Measurements from ENCODE around the gene FILIP1L. TPM values are rescaled to one million over a fixed set of nuclear protein-coding genes. Genes with fewer than 3 reads are reported as not detected.

The FILIP1L gene
- total RNA-seq, 4 donors from 2014 or later = 28.3 to 56.3 (median 43.2) TPM

DNA sequence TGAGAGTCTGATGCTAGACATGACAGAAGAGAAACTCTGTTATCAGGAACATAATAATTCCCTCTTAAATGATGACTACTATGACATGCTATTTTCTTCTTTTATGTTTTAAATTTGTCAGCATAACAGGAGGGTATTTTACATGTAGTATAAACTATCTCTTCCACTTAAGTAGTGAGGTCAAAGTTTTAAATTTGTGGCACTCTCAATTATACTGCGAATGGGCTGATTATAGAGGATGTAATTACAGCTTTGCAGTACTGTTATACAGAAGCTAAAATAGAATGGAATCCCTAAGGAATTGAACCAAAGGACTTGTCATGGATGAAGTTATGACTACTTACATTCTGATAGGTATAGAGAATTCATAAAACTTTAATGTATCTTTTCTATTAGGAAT is 262.3 kb downstream of the FILIP1L start:
- TF ChIP-seq, protein P1, sequence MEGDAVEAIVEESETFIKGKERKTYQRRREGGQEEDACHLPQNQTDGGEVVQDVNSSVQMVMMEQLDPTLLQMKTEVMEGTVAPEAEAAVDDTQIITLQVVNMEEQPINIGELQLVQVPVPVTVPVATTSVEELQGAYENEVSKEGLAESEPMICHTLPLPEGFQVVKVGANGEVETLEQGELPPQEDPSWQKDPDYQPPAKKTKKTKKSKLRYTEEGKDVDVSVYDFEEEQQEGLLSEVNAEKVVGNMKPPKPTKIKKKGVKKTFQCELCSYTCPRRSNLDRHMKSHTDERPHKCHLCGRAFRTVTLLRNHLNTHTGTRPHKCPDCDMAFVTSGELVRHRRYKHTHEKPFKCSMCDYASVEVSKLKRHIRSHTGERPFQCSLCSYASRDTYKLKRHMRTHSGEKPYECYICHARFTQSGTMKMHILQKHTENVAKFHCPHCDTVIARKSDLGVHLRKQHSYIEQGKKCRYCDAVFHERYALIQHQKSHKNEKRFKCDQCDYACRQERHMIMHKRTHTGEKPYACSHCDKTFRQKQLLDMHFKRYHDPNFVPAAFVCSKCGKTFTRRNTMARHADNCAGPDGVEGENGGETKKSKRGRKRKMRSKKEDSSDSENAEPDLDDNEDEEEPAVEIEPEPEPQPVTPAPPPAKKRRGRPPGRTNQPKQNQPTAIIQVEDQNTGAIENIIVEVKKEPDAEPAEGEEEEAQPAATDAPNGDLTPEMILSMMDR (IDR thresholded peaks at IDR 0.05; ENCODE audit: low read depth) = no peak

DNA sequence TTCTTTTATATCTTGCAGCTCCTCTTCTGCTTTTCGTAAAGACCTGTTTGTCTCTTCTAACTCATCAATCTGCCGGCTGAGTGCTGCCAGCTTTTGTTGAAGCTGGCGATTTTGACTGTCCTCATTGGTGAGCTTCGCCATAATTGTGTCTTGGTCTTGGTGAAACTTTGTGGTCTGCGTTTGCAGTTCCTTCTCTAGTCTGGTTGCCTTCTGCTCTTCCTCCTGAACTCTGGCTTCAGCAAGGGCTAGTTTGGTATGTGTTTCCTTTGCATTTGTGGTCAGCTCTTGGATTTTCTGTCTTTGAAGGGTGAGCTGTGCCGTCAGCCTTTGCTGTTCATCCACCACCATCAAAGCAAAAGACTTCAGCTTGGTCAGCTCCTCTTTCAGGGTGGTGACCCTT is 263.7 kb downstream of the FILIP1L start:
- TF ChIP-seq, protein P1 (IDR thresholded peaks at IDR 0.05; ENCODE audit: low read depth) = no peak

DNA sequence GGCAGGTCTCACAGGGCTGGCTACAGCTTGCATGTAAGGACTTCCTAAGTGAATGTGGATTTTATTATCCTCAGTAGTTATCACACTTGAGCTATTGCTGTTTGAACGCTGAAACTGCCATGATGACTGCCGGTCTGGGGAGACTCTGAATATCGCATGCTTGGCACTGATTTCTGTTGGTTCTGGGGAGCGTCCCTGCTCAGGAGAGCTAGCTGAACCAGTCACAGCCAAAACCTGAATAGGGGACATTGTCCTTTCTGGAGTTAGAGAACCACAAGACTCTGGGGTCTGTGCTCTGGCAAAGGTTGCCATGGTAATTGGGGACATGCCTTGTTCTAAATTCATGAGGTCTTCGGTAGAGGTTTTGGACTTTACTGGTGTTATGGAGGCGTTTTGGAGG is 265.9 kb downstream of the FILIP1L start:
- TF ChIP-seq, protein P1 (IDR thresholded peaks at IDR 0.05; ENCODE audit: low read depth) = no peak

DNA sequence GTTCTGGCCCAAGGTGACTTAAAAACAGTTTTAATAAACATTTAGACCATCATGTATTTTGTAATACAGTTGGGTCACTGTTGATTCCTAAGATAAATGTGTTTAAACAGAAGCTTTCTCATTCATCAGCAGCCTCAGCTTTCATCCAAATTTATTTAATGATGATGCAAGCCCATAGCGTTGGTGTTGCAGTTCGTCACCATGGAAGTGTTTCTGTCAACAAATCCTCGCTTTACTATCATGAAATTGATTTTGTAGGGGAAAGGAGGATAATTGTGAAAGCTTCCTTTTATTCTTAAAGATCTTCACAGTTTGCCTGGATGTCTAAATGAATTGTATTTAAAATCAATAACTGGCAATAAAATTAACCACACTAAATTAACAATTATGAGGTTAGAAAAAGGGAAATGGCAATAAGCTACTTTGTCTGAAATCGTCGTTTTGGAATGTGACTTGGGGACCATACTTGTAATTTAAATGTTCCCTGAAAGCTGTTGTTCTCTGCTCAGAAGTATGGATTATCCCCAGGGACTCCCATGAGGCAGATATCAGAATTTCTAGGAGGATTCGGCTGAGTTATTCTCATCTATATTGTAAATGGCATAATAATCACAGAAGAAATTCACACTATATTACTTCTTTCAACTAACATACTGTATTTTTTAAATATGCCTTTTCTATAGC is 267.7 kb downstream of the FILIP1L start:
- TF ChIP-seq, protein P1 (IDR thresholded peaks at IDR 0.05; ENCODE audit: low read depth) = no peak

DNA sequence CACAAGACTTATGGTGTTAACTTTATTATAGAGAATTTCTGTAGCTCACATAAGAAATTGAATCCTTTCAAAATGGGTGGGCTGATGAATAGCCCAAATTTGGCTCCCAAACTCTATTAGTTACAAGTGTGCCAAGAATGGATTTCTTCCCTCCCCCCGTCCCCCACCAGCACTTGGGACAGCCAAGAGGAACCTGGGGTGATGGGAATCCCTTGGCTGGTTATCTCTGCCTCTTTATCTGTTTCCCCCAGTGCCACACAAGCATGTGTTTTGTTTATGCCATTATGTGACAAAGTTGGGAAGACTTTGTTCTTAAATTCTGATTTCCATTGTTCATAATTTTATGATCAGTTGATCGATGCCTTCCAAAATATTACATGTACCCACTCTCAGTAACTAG is 268.3 kb downstream of the FILIP1L start:
- TF ChIP-seq, protein P1 (IDR thresholded peaks at IDR 0.05; ENCODE audit: low read depth) = no peak

DNA sequence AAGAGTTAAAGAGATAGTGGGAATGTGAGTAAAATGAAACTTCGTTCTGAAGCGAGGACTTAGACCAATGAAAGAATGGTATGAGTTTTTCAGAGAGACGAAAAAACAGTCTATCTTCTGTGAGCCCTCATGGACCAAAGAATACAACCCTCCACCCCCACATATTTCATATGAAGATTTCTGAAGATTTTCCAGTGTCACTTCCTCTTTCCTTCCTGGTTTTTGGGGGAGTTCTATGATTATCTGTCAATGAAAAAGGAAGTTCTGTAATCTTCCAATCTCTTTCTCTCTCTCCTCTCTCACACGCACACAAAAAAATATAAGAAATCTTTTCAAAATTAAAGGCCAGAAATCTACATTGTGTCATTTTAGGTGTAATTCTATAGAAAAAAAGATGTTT is 269.0 kb downstream of the FILIP1L start:
- TF ChIP-seq, protein P1 (IDR thresholded peaks at IDR 0.05; ENCODE audit: low read depth) = no peak

DNA sequence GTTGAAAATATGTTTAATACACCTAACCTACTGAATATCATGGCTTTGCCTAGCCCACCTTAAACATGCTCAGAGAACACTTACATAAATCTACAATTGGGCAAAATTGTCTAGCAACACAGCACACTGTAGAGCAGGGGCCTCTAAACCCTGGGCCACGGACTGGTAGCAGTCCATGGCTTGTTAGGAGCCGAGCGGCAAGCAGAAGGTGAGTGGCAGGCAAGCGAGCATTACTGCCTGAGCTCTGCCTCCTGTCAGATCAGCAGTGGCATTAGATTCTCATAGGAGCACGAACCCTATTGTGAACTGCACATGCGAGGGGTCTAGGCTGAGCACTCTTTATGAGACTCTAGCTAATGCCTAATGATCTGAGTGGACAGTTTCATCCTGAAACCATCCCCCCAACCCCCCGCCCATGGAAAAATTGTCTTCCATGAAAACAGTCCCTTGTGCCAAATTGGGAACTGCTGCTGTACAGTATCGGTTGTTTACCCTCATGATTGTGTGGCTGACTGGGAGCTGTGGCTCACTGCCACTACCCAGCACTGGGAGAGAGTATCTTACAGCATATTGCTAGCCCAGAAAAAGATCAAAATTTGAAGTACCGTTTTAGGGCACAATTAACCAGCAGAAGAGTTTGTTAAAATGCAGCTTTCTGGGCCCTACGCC is 270.6 kb downstream of the FILIP1L start:
- TF ChIP-seq, protein P1 (IDR thresholded peaks at IDR 0.05; ENCODE audit: low read depth) = no peak

All from subcutaneous adipose tissue (tissue), 4 donors.